Measurements from ENCODE around the gene KCNQ1OT1. TPM values are rescaled to one million over a fixed set of nuclear protein-coding genes. Genes with fewer than 3 reads are reported as not detected.

KCNQ1OT1 gene
- total RNA-seq, 1 donor from 2014 or later, result 6.8 TPM

DNA sequence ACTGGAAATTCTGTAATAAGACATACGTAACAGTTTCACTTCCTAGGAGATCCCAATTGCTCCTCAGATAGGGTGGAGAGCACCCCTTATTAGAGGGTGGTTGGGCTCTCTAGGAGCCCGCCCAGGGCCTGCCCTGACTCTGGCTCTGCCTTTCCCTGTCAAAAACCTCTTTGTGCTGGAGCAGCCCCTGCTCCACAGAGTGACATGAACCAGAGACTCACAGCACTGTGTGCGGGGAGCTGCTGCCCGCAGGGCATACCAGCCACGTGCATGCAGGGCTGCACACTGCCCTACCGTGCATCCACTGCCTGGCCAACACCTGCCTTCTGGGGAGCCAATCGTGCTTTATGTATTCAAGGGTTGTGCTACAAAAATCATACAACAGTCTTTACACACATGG, 24.3 kb downstream of the KCNQ1OT1 start:
- Histone ChIP-seq H3K4me1 (ENCODE audit: control insufficient read depth in 3 of 3, insufficient read depth in 3 of 3, low read length in 3 of 3) (peaks cover 8 to 25% (median 10%) of the 10 kb centered on the region in 3 donors), H3K4me3 (ENCODE audit: low read length in 3 of 3) (no peak overlapping the region), H3K9ac (ENCODE audit: low read depth in 1 of 3, low read length in 3 of 3) (no peak overlapping the region), H3K9me3 (ENCODE audit: control insufficient read depth in 3 of 3, low read length in 3 of 3) (no peaks in the 10 kb centered on the region), H3K36me3 (ENCODE audit: control insufficient read depth in 3 of 3, insufficient read depth in 3 of 3, low read length in 3 of 3) (no peaks in the 10 kb centered on the region), H3K27me3 (ENCODE audit: control insufficient read depth in 3 of 3, insufficient read depth in 3 of 3, low read length in 3 of 3) (no peaks in the 10 kb centered on the region), H3K27ac (ENCODE audit: low read depth, low read length) (no peak overlapping the region)

DNA sequence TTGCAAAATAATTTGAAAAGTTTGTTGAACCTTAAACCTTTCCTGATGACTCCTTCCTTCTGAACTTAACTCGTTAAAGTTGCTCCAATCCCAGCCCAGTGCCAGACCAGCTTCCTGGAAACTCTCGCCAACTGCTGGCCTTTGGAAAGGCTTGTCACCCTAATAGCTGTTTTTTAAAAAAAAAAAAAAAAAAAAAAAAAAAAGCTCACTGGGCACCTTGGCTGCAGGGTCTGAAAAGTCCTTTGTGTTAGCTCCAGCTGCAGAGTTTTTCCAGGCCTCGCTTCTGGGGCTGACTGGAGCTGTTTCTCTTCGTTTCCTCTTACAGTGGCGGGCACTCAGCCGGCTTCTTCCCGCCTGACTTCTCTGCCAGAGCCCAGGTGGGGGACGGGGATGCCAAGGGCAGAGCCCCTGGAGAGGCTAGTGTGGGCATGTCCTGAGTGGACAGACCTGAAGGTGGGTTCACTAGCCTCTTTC, 25.1 kb downstream of the KCNQ1OT1 start:
- Histone ChIP-seq H3K36me3 (ENCODE audit: control insufficient read depth in 3 of 3, insufficient read depth in 3 of 3, low read length in 3 of 3) (no peaks in the 10 kb centered on the region), H3K27me3 (ENCODE audit: control insufficient read depth in 3 of 3, insufficient read depth in 3 of 3, low read length in 3 of 3) (no peaks in the 10 kb centered on the region), H3K27ac (ENCODE audit: low read depth, low read length) (no peak overlapping the region), H3K4me3 (ENCODE audit: low read length in 3 of 3) (no peak overlapping the region), H3K9ac (ENCODE audit: low read depth in 1 of 3, low read length in 3 of 3) (no peak overlapping the region), H3K4me1 (ENCODE audit: control insufficient read depth in 3 of 3, insufficient read depth in 3 of 3, low read length in 3 of 3) (peaks cover 8 to 25% (median 10%) of the 10 kb centered on the region in 3 donors), H3K9me3 (ENCODE audit: control insufficient read depth in 3 of 3, low read length in 3 of 3) (no peaks in the 10 kb centered on the region)

DNA sequence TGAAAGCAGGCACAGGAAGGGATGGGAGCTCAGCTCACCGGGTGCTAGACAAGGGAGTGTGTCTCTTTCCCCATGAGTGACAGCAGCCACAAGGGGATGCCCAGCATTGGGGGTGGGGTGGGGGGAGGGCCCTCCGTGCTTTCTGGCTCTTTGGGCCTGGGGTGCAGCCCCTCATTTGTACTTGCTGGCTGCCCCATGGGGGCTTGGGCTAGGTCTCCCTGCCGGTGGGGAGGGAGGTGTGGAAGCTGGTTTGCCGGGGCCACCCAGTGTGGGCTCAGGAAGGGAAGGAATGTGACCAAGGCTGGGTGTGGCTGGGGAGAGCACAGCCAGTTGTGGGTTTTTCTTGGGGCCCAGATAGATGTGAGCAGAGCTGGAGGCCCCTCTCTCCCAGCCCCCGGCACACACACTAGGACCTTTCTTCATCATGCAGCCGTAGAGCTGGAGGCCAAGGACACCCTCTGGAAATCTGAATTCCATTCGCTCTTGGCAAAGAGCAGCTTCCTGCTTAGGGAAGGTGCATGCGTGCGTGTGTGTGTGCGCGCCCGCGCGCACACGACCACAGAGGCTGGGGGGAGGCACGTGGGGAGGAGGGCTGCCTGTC, 25.8 kb downstream of the KCNQ1OT1 start:
- no peak overlapping the region for H3K27ac ChIP-seq (ENCODE audit: low read depth, low read length)
- no peaks in the 10 kb centered on the region for H3K36me3 ChIP-seq (ENCODE audit: control insufficient read depth in 3 of 3, insufficient read depth in 3 of 3, low read length in 3 of 3)
- peaks cover 8 to 25% (median 10%) of the 10 kb centered on the region in 3 donors for H3K4me1 ChIP-seq (ENCODE audit: control insufficient read depth in 3 of 3, insufficient read depth in 3 of 3, low read length in 3 of 3)
- H3K9me3 ChIP-seq (ENCODE audit: control insufficient read depth in 3 of 3, low read length in 3 of 3), result no peaks in the 10 kb centered on the region
- no peak overlapping the region for H3K9ac ChIP-seq (ENCODE audit: low read depth in 1 of 3, low read length in 3 of 3)
- H3K4me3 ChIP-seq (ENCODE audit: low read length in 3 of 3), result no peak overlapping the region
- H3K27me3 ChIP-seq (ENCODE audit: control insufficient read depth in 3 of 3, insufficient read depth in 3 of 3, low read length in 3 of 3), result no peaks in the 10 kb centered on the region

DNA sequence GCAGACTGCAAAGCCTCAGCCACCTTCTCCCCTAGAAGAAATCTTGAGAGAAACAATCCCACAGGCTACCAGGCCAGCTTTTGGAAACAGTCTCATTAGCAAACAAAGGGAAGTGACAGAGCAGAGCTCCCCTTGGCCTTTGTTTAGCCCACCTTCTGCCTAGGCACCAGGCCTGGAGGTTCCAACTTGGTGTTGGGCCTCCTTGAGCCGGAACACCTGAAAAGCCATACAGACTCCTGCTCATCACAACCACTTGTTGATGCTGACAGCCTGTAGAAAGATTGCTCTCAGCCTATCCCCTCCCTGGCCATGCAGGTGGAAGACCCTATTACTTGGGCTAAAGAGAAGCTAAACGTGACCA, 26.6 kb downstream of the KCNQ1OT1 start:
- Histone ChIP-seq H3K4me1 (ENCODE audit: control insufficient read depth in 3 of 3, insufficient read depth in 3 of 3, low read length in 3 of 3) (peaks cover 8 to 25% (median 10%) of the 10 kb centered on the region in 3 donors), H3K9me3 (ENCODE audit: control insufficient read depth in 3 of 3, low read length in 3 of 3) (no peaks in the 10 kb centered on the region), H3K4me3 (ENCODE audit: low read length in 3 of 3) (no peak overlapping the region), H3K36me3 (ENCODE audit: control insufficient read depth in 3 of 3, insufficient read depth in 3 of 3, low read length in 3 of 3) (peaks cover 0 to 2% (median 0%) of the 10 kb centered on the region in 3 donors), H3K9ac (ENCODE audit: low read depth in 1 of 3, low read length in 3 of 3) (no peak overlapping the region), H3K27ac (ENCODE audit: low read depth, low read length) (no peak overlapping the region), H3K27me3 (ENCODE audit: control insufficient read depth in 3 of 3, insufficient read depth in 3 of 3, low read length in 3 of 3) (no peaks in the 10 kb centered on the region)

DNA sequence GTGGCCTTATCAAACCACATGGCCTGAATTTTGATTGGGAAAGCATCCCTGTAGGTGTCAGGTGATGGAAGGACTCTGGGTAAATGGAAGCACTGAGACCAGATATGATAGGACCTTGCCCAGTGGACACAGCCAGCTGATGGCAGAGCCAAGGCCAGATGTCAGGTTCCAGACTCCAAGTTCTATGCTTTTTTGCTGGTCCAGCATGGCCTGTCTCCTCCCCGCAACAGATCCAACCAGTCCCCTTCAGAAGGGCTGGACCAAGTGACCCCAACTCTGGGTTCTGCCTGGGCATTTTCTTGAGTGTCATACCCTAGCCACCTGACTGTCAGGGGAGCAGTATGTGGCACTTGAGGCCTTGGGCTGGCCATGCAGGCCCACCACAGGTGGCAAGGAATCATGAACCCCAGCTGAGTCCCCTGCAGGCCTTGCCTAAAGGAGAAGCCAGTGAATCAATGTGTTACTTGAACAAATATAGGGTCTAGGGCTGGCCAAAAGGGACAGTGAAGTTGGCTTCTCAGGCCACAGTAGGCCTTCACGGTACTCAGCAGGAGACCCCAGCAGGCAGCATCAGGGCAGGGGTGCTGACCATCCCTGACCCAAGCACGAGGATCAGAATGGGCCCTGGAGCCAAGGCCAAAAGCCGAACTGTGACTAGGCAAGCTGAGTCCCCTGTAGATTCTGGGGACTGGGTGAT, 27.1 kb downstream of the KCNQ1OT1 start:
- H3K27ac ChIP-seq (ENCODE audit: low read depth, low read length), result no peak overlapping the region
- H3K36me3 ChIP-seq (ENCODE audit: control insufficient read depth in 3 of 3, insufficient read depth in 3 of 3, low read length in 3 of 3), result peaks cover 0 to 2% (median 0%) of the 10 kb centered on the region in 3 donors
- no peak overlapping the region for H3K4me3 ChIP-seq (ENCODE audit: low read length in 3 of 3)
- H3K4me1 ChIP-seq (ENCODE audit: control insufficient read depth in 3 of 3, insufficient read depth in 3 of 3, low read length in 3 of 3), result peaks cover 8 to 25% (median 10%) of the 10 kb centered on the region in 3 donors
- no peaks in the 10 kb centered on the region for H3K27me3 ChIP-seq (ENCODE audit: control insufficient read depth in 3 of 3, insufficient read depth in 3 of 3, low read length in 3 of 3)
- no peak overlapping the region for H3K9ac ChIP-seq (ENCODE audit: low read depth in 1 of 3, low read length in 3 of 3)
- H3K9me3 ChIP-seq (ENCODE audit: control insufficient read depth in 3 of 3, low read length in 3 of 3), result no peaks in the 10 kb centered on the region

DNA sequence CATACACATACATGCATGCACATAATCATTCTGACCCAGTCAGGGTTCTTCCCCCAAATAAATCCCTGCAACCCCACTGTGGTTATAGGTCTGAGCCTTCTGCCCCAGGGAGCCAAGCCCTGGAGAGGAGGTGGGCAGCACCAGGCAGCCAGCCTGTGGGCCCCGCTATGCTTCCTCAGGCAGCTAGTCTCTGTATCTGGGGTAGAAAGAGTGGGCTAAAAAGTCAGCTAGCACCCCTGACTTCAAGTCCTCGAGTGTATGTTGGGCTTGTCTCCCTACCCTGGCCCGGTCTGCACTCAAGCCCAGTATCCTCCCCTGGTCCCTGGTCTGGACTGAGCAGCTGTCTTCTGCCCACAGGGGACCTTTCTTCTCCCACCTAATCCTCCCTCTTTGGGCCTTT, 28.0 kb downstream of the KCNQ1OT1 start:
- Histone ChIP-seq H3K27ac (ENCODE audit: low read depth, low read length) (no peak overlapping the region), H3K9ac (ENCODE audit: low read depth in 1 of 3, low read length in 3 of 3) (no peak overlapping the region), H3K36me3 (ENCODE audit: control insufficient read depth in 3 of 3, insufficient read depth in 3 of 3, low read length in 3 of 3) (peaks cover 0 to 2% (median 0%) of the 10 kb centered on the region in 3 donors), H3K9me3 (ENCODE audit: control insufficient read depth in 3 of 3, low read length in 3 of 3) (no peaks in the 10 kb centered on the region), H3K4me1 (ENCODE audit: control insufficient read depth in 3 of 3, insufficient read depth in 3 of 3, low read length in 3 of 3) (peaks cover 8 to 25% (median 10%) of the 10 kb centered on the region in 3 donors), H3K27me3 (ENCODE audit: control insufficient read depth in 3 of 3, insufficient read depth in 3 of 3, low read length in 3 of 3) (no peaks in the 10 kb centered on the region), H3K4me3 (ENCODE audit: low read length in 3 of 3) (no peak overlapping the region)

DNA sequence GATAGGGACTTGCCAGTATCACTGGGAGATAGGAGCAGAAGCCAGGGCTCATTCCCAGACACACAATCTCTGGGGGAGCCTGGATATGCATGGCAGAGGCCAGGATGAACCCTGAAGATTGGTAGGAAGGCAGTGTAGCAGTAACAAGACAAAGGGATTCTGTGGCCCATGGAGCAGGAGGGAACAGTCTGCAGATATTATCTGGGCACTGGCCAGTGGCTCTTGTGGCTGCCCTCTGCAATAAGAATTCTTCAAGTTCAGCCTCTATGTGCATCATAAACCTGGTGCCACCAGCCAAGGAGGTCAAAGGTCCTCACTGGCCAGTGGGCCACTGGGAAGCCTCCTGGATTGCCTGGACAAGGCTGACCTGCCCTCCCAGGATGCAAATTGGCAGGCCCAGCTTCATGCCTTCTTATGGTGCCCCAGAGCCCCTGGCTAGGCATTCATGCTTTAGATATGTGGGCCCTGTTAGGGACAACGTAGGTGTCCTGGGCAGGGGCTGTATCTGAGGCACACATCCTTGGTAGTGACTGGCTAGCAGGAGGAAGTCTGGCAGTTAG, 29.2 kb downstream of the KCNQ1OT1 start:
- Histone ChIP-seq H3K36me3 (ENCODE audit: control insufficient read depth in 3 of 3, insufficient read depth in 3 of 3, low read length in 3 of 3) (peaks cover 0 to 2% (median 0%) of the 10 kb centered on the region in 3 donors), H3K27ac (ENCODE audit: low read depth, low read length) (no peak overlapping the region), H3K9me3 (ENCODE audit: control insufficient read depth in 3 of 3, low read length in 3 of 3) (no peaks in the 10 kb centered on the region), H3K4me3 (ENCODE audit: low read length in 3 of 3) (no peak overlapping the region), H3K27me3 (ENCODE audit: control insufficient read depth in 3 of 3, insufficient read depth in 3 of 3, low read length in 3 of 3) (no peaks in the 10 kb centered on the region), H3K9ac (ENCODE audit: low read depth in 1 of 3, low read length in 3 of 3) (no peak overlapping the region), H3K4me1 (ENCODE audit: control insufficient read depth in 3 of 3, insufficient read depth in 3 of 3, low read length in 3 of 3) (peaks cover 5 to 16% (median 16%) of the 10 kb centered on the region in 3 donors)

DNA sequence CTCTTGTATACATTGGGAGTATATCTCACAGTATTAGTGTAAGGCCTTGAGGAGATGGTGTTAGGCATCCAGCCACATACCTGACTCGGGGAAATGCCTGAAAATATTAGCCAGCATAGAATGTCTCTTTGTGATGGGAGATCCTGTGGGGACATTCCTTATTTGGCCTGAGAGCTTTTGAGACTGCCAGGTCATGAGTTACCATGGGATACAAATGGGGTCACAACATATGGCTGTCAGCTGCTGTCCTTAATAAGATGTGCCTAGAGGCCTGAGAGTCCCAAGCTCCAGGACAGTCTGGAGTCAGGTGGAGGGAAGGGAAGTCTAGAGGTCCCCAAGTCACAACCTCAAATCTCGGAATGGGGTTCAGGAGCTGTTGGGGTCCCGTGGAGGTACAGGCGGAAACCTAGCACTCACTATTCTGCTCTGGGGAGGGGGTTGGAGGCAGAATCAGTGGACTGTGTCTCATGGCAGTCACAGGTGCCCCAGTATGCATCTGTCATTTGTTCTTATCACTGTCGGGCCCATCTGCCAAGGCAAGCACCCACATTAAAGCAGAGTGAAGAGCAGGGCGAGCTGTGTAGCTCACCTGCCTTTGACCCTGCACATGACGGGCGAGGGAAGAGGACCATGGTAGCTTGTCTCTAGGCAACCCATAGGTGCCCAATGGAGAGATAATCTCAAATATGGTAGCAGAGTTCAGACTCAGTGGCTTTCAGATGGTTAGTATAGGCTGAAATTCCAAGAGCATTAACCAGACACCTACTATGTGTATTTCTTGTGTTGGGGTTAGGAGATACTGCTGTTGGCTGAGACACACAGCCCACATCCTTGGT, 29.9 kb downstream of the KCNQ1OT1 start:
- Histone ChIP-seq H3K9ac (ENCODE audit: low read depth in 1 of 3, low read length in 3 of 3) (no peak overlapping the region), H3K4me3 (ENCODE audit: low read length in 3 of 3) (no peak overlapping the region), H3K36me3 (ENCODE audit: control insufficient read depth in 3 of 3, insufficient read depth in 3 of 3, low read length in 3 of 3) (peaks cover 0 to 2% (median 0%) of the 10 kb centered on the region in 3 donors), H3K27me3 (ENCODE audit: control insufficient read depth in 3 of 3, insufficient read depth in 3 of 3, low read length in 3 of 3) (no peaks in the 10 kb centered on the region), H3K9me3 (ENCODE audit: control insufficient read depth in 3 of 3, low read length in 3 of 3) (no peaks in the 10 kb centered on the region), H3K4me1 (ENCODE audit: control insufficient read depth in 3 of 3, insufficient read depth in 3 of 3, low read length in 3 of 3) (peaks cover 3 to 14% (median 14%) of the 10 kb centered on the region in 3 donors), H3K27ac (ENCODE audit: low read depth, low read length) (no peak overlapping the region)

DNA sequence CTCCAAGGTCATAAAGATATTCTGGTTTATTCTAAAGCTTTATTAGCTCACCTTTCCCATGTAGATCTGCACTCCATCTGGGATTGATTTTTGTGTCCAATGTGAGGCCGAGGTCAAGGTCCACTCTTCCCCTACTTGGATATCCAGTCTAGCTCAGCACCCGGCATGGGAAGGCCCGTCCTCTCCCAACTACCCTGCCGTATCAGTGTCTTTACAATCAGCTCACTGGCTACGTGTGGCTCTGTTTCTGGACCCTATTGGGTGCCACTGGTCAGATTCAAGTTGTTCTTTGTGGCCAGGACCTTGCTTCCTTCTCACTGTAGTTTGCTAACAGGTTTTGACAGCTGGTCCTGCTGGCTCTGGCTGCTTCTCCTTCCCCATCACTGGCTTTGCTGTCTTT, 30.9 kb downstream of the KCNQ1OT1 start:
- H3K27me3 ChIP-seq (ENCODE audit: control insufficient read depth in 3 of 3, insufficient read depth in 3 of 3, low read length in 3 of 3), result no peaks in the 10 kb centered on the region
- H3K9ac ChIP-seq (ENCODE audit: low read depth in 1 of 3, low read length in 3 of 3), result no peak overlapping the region
- peaks cover 0 to 2% (median 0%) of the 10 kb centered on the region in 3 donors for H3K36me3 ChIP-seq (ENCODE audit: control insufficient read depth in 3 of 3, insufficient read depth in 3 of 3, low read length in 3 of 3)
- no peak overlapping the region for H3K4me3 ChIP-seq (ENCODE audit: low read length in 3 of 3)
- no peak overlapping the region for H3K27ac ChIP-seq (ENCODE audit: low read depth, low read length)
- peaks cover 2 to 8% (median 6%) of the 10 kb centered on the region in 3 donors for H3K4me1 ChIP-seq (ENCODE audit: control insufficient read depth in 3 of 3, insufficient read depth in 3 of 3, low read length in 3 of 3)
- H3K9me3 ChIP-seq (ENCODE audit: control insufficient read depth in 3 of 3, low read length in 3 of 3), result no peaks in the 10 kb centered on the region

Data from skeletal muscle tissue (tissue), 4 donors.